HepG2 (cell line): ENCODE data around the gene ZNF773. TPM values are rescaled to one million over a fixed set of nuclear protein-coding genes. Genes with fewer than 3 reads are reported as not detected.

Source experiments
- GLI4 ChIP-seq: sonication (generic); formaldehyde crosslinking; IDR thresholded peaks from 2 replicates; pipeline ENCODE4 v1.5.1; 2020; ENCODE audit warnings: missing genetic modification reagents, mild to moderate bottlenecking, moderate library complexity, borderline replicate concordance
- GTF3A ChIP-seq: sonication (generic); formaldehyde crosslinking; conservative IDR thresholded peaks from 2 replicates; pipeline ENCODE4 v1.4.0; 2020; ENCODE audit warnings: mild to moderate bottlenecking, missing genetic modification reagents
- KDM1A ChIP-seq: IDR thresholded peaks from 2 replicates; pipeline ENCODE4 v1.6.1; 2016; ENCODE audit warnings: missing compliant biosample characterization
- KLF6 ChIP-seq: IDR thresholded peaks from 2 replicates; pipeline ENCODE4 v1.8.0; 2016; ENCODE audit warnings: missing biosample characterization, missing genetic modification reagents
- MEIS1 ChIP-seq: sonication (generic); formaldehyde crosslinking; IDR thresholded peaks from 2 replicates; pipeline ENCODE4 v1.9.0; 2021; ENCODE audit warnings: mild to moderate bottlenecking, missing genetic modification reagents, moderate library complexity, borderline replicate concordance
- ZNF414 ChIP-seq: sonication (generic); formaldehyde crosslinking; IDR thresholded peaks from 2 replicates; pipeline ENCODE4 v1.5.0; 2020; ENCODE audit warnings: missing genetic modification reagents
- ZNF543 ChIP-seq: sonication (generic); formaldehyde crosslinking; IDR thresholded peaks from 2 replicates; pipeline ENCODE4 v1.4.0; 2020; ENCODE audit warnings: mild to moderate bottlenecking, missing genetic modification reagents
- ZNF816 ChIP-seq: sonication (generic); formaldehyde crosslinking; IDR thresholded peaks from 2 replicates; pipeline ENCODE4 v1.8.0; 2022; ENCODE audit warnings: missing genetic modification reagents, mild to moderate bottlenecking, borderline replicate concordance
- polyA plus RNA-seq, 8 experiments: library from polyadenylated mRNA; depleted of rRNA in 3 of 8; stranded (reverse) in 7 of 8; unstranded in 1 of 8; fragments of >200 nt; fragmentation: Illumina TruSeq in 4 of 8; extraction: Trizol in 4 of 8; gene quantifications; 2 replicates each; pipeline versions ENCODE4 v1.2.1 to v1.2.3, GENCODE V29; 2011 to 2016; ENCODE audit warnings: low read depth in 4 of 8, missing spikeins in 1 of 8, mixed read lengths in 1 of 8; ENCODE audit not compliant: insufficient read depth in 1 of 8
- total RNA-seq, 5 experiments: library from RNA; depleted of rRNA; stranded (reverse); fragments of >200 nt; fragmentation: Illumina TruSeq; extraction: Trizol; gene quantifications; 2 replicates each; pipeline ENCODE4 v1.2.3, GENCODE V29; 2016; ENCODE audit warnings: low read depth in 1 of 5
- TF ChIP-seq, protein P1 (sequence below): sonication (generic); formaldehyde crosslinking; IDR thresholded peaks from 2 replicates; pipeline ENCODE4 v1.5.0; 2020; ENCODE audit warnings: mild to moderate bottlenecking, missing genetic modification reagents
- TF ChIP-seq, protein P2 (sequence below): IDR thresholded peaks from 2 replicates; pipeline ENCODE4 v1.6.1; 2016; ENCODE audit warnings: low read depth
- TF ChIP-seq, protein P3 (sequence below): sonication (generic); formaldehyde crosslinking; IDR thresholded peaks from 2 replicates; pipeline ENCODE4 v1.9.0; 2022; ENCODE audit warnings: missing genetic modification reagents, mild to moderate bottlenecking, borderline replicate concordance
- TF ChIP-seq, protein P4 (sequence below): sonication (generic); formaldehyde crosslinking; IDR thresholded peaks from 2 replicates; pipeline ENCODE4 v1.5.0; 2020; ENCODE audit warnings: mild to moderate bottlenecking, missing genetic modification reagents

Gene ZNF773
- total and polyA plus RNA-seq, 2 of the 13 experiments (the other 11 are each of a cell fraction or from before 2014, with no cell fraction given) = 5.7 to 6.7 TPM

DNA sequence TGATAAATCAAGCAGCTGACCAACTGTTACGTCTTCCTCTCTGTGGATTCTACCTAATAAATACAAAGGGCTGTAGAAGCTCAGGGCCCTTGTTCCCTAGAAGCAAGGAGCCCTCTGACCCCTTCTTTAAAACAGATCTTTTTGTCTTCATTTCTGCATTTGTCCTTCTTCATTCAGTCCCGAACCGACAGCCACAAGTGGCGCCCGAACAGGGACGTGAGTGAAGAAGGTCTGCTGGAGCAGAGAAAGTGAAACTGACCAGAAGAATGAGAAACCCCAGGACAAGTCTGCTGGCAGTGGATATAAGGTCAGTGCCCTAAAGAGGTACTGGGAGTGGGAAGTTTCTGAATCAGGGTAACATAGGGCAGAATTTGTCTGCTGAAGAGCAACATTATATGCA, 13.1 kb downstream of the ZNF773 start (continued):
- TF ChIP-seq, protein P1, sequence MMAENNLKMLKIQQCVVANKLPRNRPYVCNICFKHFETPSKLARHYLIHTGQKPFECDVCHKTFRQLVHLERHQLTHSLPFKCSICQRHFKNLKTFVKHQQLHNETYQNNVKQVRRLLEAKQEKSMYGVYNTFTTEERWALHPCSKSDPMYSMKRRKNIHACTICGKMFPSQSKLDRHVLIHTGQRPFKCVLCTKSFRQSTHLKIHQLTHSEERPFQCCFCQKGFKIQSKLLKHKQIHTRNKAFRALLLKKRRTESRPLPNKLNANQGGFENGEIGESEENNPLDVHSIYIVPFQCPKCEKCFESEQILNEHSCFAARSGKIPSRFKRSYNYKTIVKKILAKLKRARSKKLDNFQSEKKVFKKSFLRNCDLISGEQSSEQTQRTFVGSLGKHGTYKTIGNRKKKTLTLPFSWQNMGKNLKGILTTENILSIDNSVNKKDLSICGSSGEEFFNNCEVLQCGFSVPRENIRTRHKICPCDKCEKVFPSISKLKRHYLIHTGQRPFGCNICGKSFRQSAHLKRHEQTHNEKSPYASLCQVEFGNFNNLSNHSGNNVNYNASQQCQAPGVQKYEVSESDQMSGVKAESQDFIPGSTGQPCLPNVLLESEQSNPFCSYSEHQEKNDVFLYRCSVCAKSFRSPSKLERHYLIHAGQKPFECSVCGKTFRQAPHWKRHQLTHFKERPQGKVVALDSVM (CRISPR knock-in tag) = no peak
- TF ChIP-seq KLF6 (CRISPR knock-in tag) = no peak
- TF ChIP-seq GTF3A (CRISPR knock-in tag) = no peak
- TF ChIP-seq ZNF543 (CRISPR knock-in tag) = no peak
- TF ChIP-seq, protein P2, sequence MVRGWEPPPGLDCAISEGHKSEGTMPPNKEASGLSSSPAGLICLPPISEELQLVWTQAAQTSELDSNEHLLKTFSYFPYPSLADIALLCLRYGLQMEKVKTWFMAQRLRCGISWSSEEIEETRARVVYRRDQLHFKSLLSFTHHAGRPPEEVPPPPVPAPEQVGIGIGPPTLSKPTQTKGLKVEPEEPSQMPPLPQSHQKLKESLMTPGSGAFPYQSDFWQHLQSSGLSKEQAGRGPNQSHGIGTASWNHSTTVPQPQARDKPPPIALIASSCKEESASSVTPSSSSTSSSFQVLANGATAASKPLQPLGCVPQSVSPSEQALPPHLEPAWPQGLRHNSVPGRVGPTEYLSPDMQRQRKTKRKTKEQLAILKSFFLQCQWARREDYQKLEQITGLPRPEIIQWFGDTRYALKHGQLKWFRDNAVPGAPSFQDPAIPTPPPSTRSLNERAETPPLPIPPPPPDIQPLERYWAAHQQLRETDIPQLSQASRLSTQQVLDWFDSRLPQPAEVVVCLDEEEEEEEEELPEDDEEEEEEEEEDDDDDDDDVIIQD (CRISPR knock-in tag) = no peak
- TF ChIP-seq KDM1A (CRISPR knock-in tag) = no peak
- TF ChIP-seq, protein P3, sequence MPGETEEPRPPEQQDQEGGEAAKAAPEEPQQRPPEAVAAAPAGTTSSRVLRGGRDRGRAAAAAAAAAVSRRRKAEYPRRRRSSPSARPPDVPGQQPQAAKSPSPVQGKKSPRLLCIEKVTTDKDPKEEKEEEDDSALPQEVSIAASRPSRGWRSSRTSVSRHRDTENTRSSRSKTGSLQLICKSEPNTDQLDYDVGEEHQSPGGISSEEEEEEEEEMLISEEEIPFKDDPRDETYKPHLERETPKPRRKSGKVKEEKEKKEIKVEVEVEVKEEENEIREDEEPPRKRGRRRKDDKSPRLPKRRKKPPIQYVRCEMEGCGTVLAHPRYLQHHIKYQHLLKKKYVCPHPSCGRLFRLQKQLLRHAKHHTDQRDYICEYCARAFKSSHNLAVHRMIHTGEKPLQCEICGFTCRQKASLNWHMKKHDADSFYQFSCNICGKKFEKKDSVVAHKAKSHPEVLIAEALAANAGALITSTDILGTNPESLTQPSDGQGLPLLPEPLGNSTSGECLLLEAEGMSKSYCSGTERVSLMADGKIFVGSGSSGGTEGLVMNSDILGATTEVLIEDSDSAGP (CRISPR knock-in tag) = no peak
- TF ChIP-seq GLI4 (CRISPR knock-in tag) = no peak
- TF ChIP-seq ZNF816 (CRISPR knock-in tag) = no peak
- no peak for TF ChIP-seq ZNF414 (CRISPR knock-in tag)
- TF ChIP-seq MEIS1 (CRISPR knock-in tag) = no peak
- TF ChIP-seq, protein P4, sequence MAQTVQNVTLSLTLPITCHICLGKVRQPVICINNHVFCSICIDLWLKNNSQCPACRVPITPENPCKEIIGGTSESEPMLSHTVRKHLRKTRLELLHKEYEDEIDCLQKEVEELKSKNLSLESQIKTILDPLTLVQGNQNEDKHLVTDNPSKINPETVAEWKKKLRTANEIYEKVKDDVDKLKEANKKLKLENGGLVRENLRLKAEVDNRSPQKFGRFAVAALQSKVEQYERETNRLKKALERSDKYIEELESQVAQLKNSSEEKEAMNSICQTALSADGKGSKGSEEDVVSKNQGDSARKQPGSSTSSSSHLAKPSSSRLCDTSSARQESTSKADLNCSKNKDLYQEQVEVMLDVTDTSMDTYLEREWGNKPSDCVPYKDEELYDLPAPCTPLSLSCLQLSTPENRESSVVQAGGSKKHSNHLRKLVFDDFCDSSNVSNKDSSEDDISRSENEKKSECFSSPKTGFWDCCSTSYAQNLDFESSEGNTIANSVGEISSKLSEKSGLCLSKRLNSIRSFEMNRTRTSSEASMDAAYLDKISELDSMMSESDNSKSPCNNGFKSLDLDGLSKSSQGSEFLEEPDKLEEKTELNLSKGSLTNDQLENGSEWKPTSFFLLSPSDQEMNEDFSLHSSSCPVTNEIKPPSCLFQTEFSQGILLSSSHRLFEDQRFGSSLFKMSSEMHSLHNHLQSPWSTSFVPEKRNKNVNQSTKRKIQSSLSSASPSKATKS (CRISPR knock-in tag) = no peak
